GM19043 (cell line): ENCODE results near the gene TMEM220.
"Not testable (repeated sequence)": the region's sequence is repeated elsewhere in the genome, so short reads cannot be mapped to it uniquely, and the experiment has no call there.

Experiments
- ATAC-seq: cut with Tn5 transposase; IDR thresholded peaks from one replicate; pipeline ENCODE4 v1.9.1; 2021; ENCODE audit warnings: low read depth; ENCODE audit not compliant: unreplicated experiment

The TMEM220 gene

GRCh38 chr17:10755592-10756127 lies 25.8 kb upstream of the TMEM220 start:
- no peak for ATAC-seq

- ATAC-seq, result no peak
These were observed 25.2 kb upstream of the TMEM220 start for GRCh38 chr17:10754861-10755591.

- no peak for ATAC-seq
These were observed 24.3 kb upstream of the TMEM220 start for GRCh38 chr17:10754109-10754508.

GRCh38 chr17:10752696-10753095 lies 22.9 kb upstream of the TMEM220 start:
- ATAC-seq, result no peak

GRCh38 chr17:10751563-10751962 lies 21.7 kb upstream of the TMEM220 start:
- ATAC-seq, result no peak

- ATAC-seq, result no peak
These were observed 20.4 kb upstream of the TMEM220 start for GRCh38 chr17:10750210-10750609.

GRCh38 chr17:10748531-10749181 lies 18.8 kb upstream of the TMEM220 start:
- ATAC-seq, result no peak

GRCh38 chr17:10745231-10745630 lies 15.4 kb upstream of the TMEM220 start:
- ATAC-seq, result no peak

- no peak for ATAC-seq
These were observed 14.7 kb upstream of the TMEM220 start for GRCh38 chr17:10744501-10745000.

- ATAC-seq, result no peak
These were observed 13.6 kb upstream of the TMEM220 start for GRCh38 chr17:10743316-10744009.

GRCh38 chr17:10742431-10742830 lies 12.6 kb upstream of the TMEM220 start:
- no peak for ATAC-seq

- ATAC-seq, result no peak
These were observed 11.8 kb upstream of the TMEM220 start for GRCh38 chr17:10741416-10742135.

- no peak for ATAC-seq
These were observed 9.6 kb upstream of the TMEM220 start for GRCh38 chr17:10739386-10739785.

GRCh38 chr17:10738521-10739258 lies 8.9 kb upstream of the TMEM220 start:
- no peak for ATAC-seq

GRCh38 chr17:10737736-10738135 lies 7.9 kb upstream of the TMEM220 start:
- ATAC-seq, result no peak

GRCh38 chr17:10737168-10737622 lies 7.4 kb upstream of the TMEM220 start:
- no peak for ATAC-seq

GRCh38 chr17:10735821-10736220 lies 6.0 kb upstream of the TMEM220 start:
- no peak for ATAC-seq

- ATAC-seq, result no peak
These were observed 5.4 kb upstream of the TMEM220 start for GRCh38 chr17:10735251-10735650.

GRCh38 chr17:10733666-10734065 lies 3.8 kb upstream of the TMEM220 start:
- ATAC-seq, result no peak

- not testable (repeated sequence) for ATAC-seq
These were observed 2.3 kb upstream of the TMEM220 start for GRCh38 chr17:10732121-10732520.
